OCI-LY1 (cell line): ENCODE data around the gene LYZL2.

Experiments used
- H2AFZ ChIP-seq: fragments of 200-600 bp; sonication (generic), shearing (Covaris generic); 2 replicates; pipeline ENCODE4 v1.6.0; 2014; ENCODE audit warnings: antibody characterized with exemption, mild to moderate bottlenecking, low read length
- H3F3A ChIP-seq: fragments of 200-600 bp; sonication (generic), shearing (Covaris generic); 2 replicates; pipeline ENCODE4 v1.6.0; 2014; ENCODE audit warnings: mild to moderate bottlenecking, antibody characterized with exemption, low read length, moderate library complexity; ENCODE audit not compliant: insufficient read depth
- H3K27ac ChIP-seq: fragments of 200-600 bp; sonication (generic); 2 replicates; pipeline ENCODE4 v1.5.1; 2014; ENCODE audit warnings: low read length, mixed run types, mild to moderate bottlenecking, low read depth; ENCODE audit not compliant: poor library complexity, severe bottlenecking
- H3K27me3 ChIP-seq: fragments of 200-600 bp; sonication (generic); 2 replicates; pipeline ENCODE4 v1.6.0; 2014; ENCODE audit warnings: antibody characterized with exemption, mild to moderate bottlenecking, low read length, moderate library complexity; ENCODE audit not compliant: insufficient read depth
- H3K36me3 ChIP-seq: fragments of 200-600 bp; sonication (generic); 2 replicates; pipeline ENCODE4 v1.6.1; 2014; ENCODE audit warnings: mild to moderate bottlenecking, antibody characterized with exemption, low read length, moderate library complexity, mixed read lengths; ENCODE audit not compliant: insufficient read depth
- H3K4me1 ChIP-seq: fragments of 200-600 bp; sonication (generic); 2 replicates; pipeline ENCODE4 v1.5.1; 2014; ENCODE audit warnings: mild to moderate bottlenecking, low read length, moderate library complexity; ENCODE audit not compliant: insufficient read depth, severe bottlenecking
- H3K4me2 ChIP-seq: fragments of 200-600 bp; sonication (generic), shearing (Covaris generic); 2 replicates; pipeline ENCODE4 v1.6.1; 2014; ENCODE audit warnings: low read length
- H3K4me3 ChIP-seq: fragments of 200-600 bp; sonication (generic); 2 replicates; pipeline ENCODE4 v1.5.1; 2014; ENCODE audit warnings: low read length, low read depth, mild to moderate bottlenecking, mixed read lengths; ENCODE audit not compliant: poor library complexity, severe bottlenecking
- H3K79me2 ChIP-seq: fragments of 200-600 bp; shearing (Covaris generic); 2 replicates; pipeline ENCODE4 v1.6.1; 2016; ENCODE audit warnings: mixed run types, low read length, mixed read lengths; ENCODE audit not compliant: insufficient read depth
- H3K9ac ChIP-seq: fragments of 200-600 bp; sonication (generic), shearing (Covaris generic); 2 replicates; pipeline ENCODE4 v1.6.1; 2014; ENCODE audit warnings: mild to moderate bottlenecking, low read length, mixed read lengths
- H3K9me2 ChIP-seq: fragments of 200-600 bp; sonication (generic), shearing (Covaris generic); 2 replicates; pipeline ENCODE4 v1.6.1; 2014; ENCODE audit warnings: low read depth, mild to moderate bottlenecking, low read length, mixed read lengths
- H3K9me3 ChIP-seq: fragments of 200-600 bp; shearing (Covaris generic); 2 replicates; pipeline ENCODE4 v1.6.1; 2014; ENCODE audit warnings: low read length, mixed read lengths
- H4K20me1 ChIP-seq: fragments of 200-600 bp; sonication (generic), shearing (Covaris generic); 2 replicates; pipeline ENCODE4 v1.6.0; 2016; ENCODE audit warnings: mild to moderate bottlenecking, low read length; ENCODE audit not compliant: insufficient read depth
- EZH2 ChIP-seq: fragments of 200-600 bp; sonication (generic), shearing (Covaris generic); IDR thresholded peaks from 2 replicates; pipeline ENCODE4 v1.8.0; 2017; ENCODE audit warnings: borderline replicate concordance, mixed run types, mild to moderate bottlenecking, antibody characterized with exemption, low read length, moderate library complexity, mixed read lengths
- TF ChIP-seq, protein P1 (sequence below): fragments of 200-600 bp; sonication (generic), shearing (Covaris generic); IDR thresholded peaks from 2 replicates; pipeline ENCODE4 v1.5.1; 2017; ENCODE audit warnings: mild to moderate bottlenecking, antibody characterized with exemption, low read length, moderate library complexity, mixed read lengths

LYZL2 gene

DNA sequence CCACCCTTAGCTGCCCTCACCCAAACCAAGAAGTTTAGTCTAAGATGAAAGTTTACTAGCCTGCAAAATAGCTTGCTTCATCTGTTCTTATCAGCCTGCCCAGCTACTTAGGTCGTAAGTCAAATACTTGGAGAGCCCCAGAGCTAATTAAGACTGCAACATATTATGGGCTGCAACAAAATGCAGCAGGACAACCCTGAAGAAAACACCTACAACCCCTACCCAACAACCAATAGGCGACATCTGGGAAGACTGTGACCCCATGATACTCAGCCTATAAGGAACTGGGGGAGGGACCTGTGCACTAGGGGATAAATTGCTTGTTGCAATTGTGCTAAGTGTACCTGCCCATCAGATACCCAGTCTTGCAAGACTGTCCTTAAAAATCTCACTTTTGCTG is 64.1 kb downstream of the LYZL2 start:
- Histone ChIP-seq H3K9me3 (no peaks in the 10 kb centered on the region), H3K27me3 (no peaks in the 10 kb centered on the region), H2AFZ (no peak overlapping the region), H3K9ac (no peak overlapping the region), H3K9me2 (no peaks in the 10 kb centered on the region), H3K4me1 (no peaks in the 10 kb centered on the region), H3K79me2 (no peaks in the 10 kb centered on the region), H4K20me1 (no peaks in the 10 kb centered on the region), H3K36me3 (no peaks in the 10 kb centered on the region), H3F3A (no peaks in the 10 kb centered on the region), H3K27ac (no peak overlapping the region), H3K4me3 (no peak overlapping the region), H3K4me2 (no peak overlapping the region)
- TF ChIP-seq, protein P1, sequence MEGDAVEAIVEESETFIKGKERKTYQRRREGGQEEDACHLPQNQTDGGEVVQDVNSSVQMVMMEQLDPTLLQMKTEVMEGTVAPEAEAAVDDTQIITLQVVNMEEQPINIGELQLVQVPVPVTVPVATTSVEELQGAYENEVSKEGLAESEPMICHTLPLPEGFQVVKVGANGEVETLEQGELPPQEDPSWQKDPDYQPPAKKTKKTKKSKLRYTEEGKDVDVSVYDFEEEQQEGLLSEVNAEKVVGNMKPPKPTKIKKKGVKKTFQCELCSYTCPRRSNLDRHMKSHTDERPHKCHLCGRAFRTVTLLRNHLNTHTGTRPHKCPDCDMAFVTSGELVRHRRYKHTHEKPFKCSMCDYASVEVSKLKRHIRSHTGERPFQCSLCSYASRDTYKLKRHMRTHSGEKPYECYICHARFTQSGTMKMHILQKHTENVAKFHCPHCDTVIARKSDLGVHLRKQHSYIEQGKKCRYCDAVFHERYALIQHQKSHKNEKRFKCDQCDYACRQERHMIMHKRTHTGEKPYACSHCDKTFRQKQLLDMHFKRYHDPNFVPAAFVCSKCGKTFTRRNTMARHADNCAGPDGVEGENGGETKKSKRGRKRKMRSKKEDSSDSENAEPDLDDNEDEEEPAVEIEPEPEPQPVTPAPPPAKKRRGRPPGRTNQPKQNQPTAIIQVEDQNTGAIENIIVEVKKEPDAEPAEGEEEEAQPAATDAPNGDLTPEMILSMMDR: no peak
- no peak for TF ChIP-seq EZH2

DNA sequence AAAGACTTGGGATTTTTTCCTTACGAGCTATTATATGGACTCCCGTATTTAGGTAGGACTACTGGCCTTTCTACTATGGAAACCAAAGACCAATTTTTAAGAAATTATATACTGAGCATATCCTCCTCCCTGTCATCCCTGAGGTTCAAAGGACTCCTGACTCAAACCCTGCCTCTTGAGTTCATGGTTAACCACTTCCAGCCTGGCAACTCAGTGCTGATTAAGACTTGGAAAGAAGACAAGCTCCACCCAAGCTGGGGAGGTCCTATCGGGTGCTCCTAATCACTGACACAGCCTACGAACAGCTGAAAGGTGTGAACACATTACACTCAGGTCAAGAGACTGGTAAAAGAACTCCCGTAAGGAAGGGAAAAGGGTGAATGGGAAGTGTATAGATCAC is 66.8 kb downstream of the LYZL2 start:
- H2AFZ ChIP-seq: no peak overlapping the region

More for the DNA sequence above, 66.8 kb downstream of the LYZL2 start:
- Histone ChIP-seq H3K4me2 (no peak overlapping the region), H4K20me1 (no peaks in the 10 kb centered on the region), H3K4me3 (no peak overlapping the region), H3K79me2 (no peaks in the 10 kb centered on the region), H3K9me2 (no peaks in the 10 kb centered on the region), H3K27ac (no peak overlapping the region), H3K4me1 (no peaks in the 10 kb centered on the region), H3K36me3 (no peaks in the 10 kb centered on the region), H3K27me3 (no peaks in the 10 kb centered on the region), H3K9me3 (no peaks in the 10 kb centered on the region), H3K9ac (no peak overlapping the region), H3F3A (no peaks in the 10 kb centered on the region)
- TF ChIP-seq, protein P1: no peak
- no peak for TF ChIP-seq EZH2
